Prostate gland (tissue), 2 donors: ENCODE measurements around the gene ZNF827.

Experiments
- CTCF ChIP-seq, 4 experiments: fragments of 200-600 bp in 2 of 4; fragments of 450-650 bp in 2 of 4; sonication (generic) in 2 of 4; IDR thresholded peaks; 1 replicate in 3 of 4; 2 replicates in 1 of 4; pipeline ENCODE4 v1.5.1; 2016 to 2019; ENCODE audit warnings: antibody characterized with exemption in 4 of 4, mild to moderate bottlenecking in 2 of 4, moderate library complexity in 2 of 4
- POLR2AphosphoS5 ChIP-seq: sonication (generic); formaldehyde crosslinking; IDR thresholded peaks from one replicate; pipeline ENCODE4 v1.6.1; 2017; ENCODE audit warnings: antibody characterized with exemption

GRCh38 chr4:145760176-145760575 lies 178.4 kb downstream of the ZNF827 start:
- no peak for TF ChIP-seq CTCF (IDR thresholded peaks at IDR 0.05)
- no peak for TF ChIP-seq POLR2AphosphoS5
